Measurements from ENCODE around the gene NGEF. TPM values are rescaled to one million over a fixed set of nuclear protein-coding genes. Genes with fewer than 3 reads are reported as not detected.

The NGEF gene
- total RNA-seq, 4 donors from 2014 or later: 46.1 to 105 (median 68.8) TPM

- H3K9me3 ChIP-seq: no peaks in the 10 kb centered on the region
- H3K36me3 ChIP-seq: no peaks in the 10 kb centered on the region
- whole genome bisulfite sequencing, 2 donors (ENCODE audit: low coverage in 1 of 2): 76 to 90% methylated on average over 2 to 13 of the region's 13 CpGs
- in situ Hi-C loops (cut with MboI; ENCODE audit: low pct_ligation_motif_present in 1 of 4, low pct_unique_long_range_greater_than_20kb in 1 of 4, low sequenced_read_pairs in 3 of 4): no loop called here
- no peaks in the 10 kb centered on the region for H3K27me3 ChIP-seq
- intact Hi-C loops (cut with DNase I; ENCODE audit: low total_unique reads): no loop called here
- H3K4me3 ChIP-seq: peak overlapping the region; percentile 18 to 56 (median 33)
- peaks cover 0 to 37% (median 9%) of the 10 kb centered on the region in 4 donors for H3K4me1 ChIP-seq
- H3K27ac ChIP-seq: peak overlapping the region; percentile 71 to 85 (median 82)
- TF ChIP-seq POLR2AphosphoS5 (IDR thresholded peaks at IDR 0.05) (no peak), POLR2A (IDR thresholded peaks at IDR 0.05) (no peak), CTCF (IDR thresholded peaks at IDR 0.05) (no peak), EP300 (IDR thresholded peaks at IDR 0.05; ENCODE audit: low read depth) (no peak)
- DNase-seq: no peak
Measured at GRCh38 chr2:233060501-233060979, 47.5 kb upstream of the NGEF start.

GRCh38 chr2:233059797-233060500 lies 46.9 kb upstream of the NGEF start, which contains the start of gene INPP5D:
TSS of gene INPP5D (plus strand) at chr2:233060342. CDS start at chr2:233060479, 137 bp downstream.
- no peaks in the 10 kb centered on the region for H3K36me3 ChIP-seq
- H3K4me3 ChIP-seq: peak within 1 kb of the TSS; percentile 18 to 56 (median 33)
- TF ChIP-seq EP300 (IDR thresholded peaks at IDR 0.05; ENCODE audit: low read depth) (no peak), POLR2AphosphoS5 (IDR thresholded peaks at IDR 0.05) (peak; percentile 61 to 76 (median 63)), POLR2A (IDR thresholded peaks at IDR 0.05) (peak; percentile 68), CTCF (IDR thresholded peaks at IDR 0.05) (no peak)
- peak; percentile 68 for DNase-seq
- peak within 1 kb of the TSS; percentile 71 to 85 (median 82) for H3K27ac ChIP-seq
- no peaks in the 10 kb centered on the region for H3K27me3 ChIP-seq
- no peaks in the 10 kb centered on the region for H3K9me3 ChIP-seq
- 52% methylated on average over 26 of the region's 26 CpGs; no CpG with 5 or more reads in 1 of the 2 donors for WGBS, 2 donors (ENCODE audit: low coverage in 1 of 2)
- H3K4me1 ChIP-seq: peaks cover 0 to 37% (median 9%) of the 10 kb centered on the region in 4 donors
- in situ Hi-C loops (cut with MboI; ENCODE audit: low pct_ligation_motif_present in 1 of 4, low pct_unique_long_range_greater_than_20kb in 1 of 4, low sequenced_read_pairs in 3 of 4): loop anchor here in 1 of 4 donors (10.0 kb wide), 1 partner anchor 205 kb away; no protein-coding TSS in a partner anchor
- intact Hi-C loops (cut with DNase I; ENCODE audit: low total_unique reads): no loop called here

GRCh38 chr2:233059547-233059796 lies 46.4 kb upstream of the NGEF start:
- TF ChIP-seq POLR2AphosphoS5 (IDR thresholded peaks at IDR 0.05) (no peak), CTCF (IDR thresholded peaks at IDR 0.05) (no peak), POLR2A (IDR thresholded peaks at IDR 0.05) (no peak), EP300 (IDR thresholded peaks at IDR 0.05; ENCODE audit: low read depth) (no peak)
- Histone ChIP-seq H3K27ac (peak overlapping the region; percentile 71 to 85 (median 82)), H3K4me3 (peak overlapping the region in 1 of 4 donors; percentile 56), H3K27me3 (no peaks in the 10 kb centered on the region), H3K4me1 (peaks cover 0 to 33% (median 9%) of the 10 kb centered on the region in 4 donors), H3K9me3 (no peaks in the 10 kb centered on the region), H3K36me3 (no peaks in the 10 kb centered on the region)
- DNase-seq: no peak
- in situ Hi-C loops (cut with MboI; ENCODE audit: low pct_ligation_motif_present in 1 of 4, low pct_unique_long_range_greater_than_20kb in 1 of 4, low sequenced_read_pairs in 3 of 4): loop anchor here in 1 of 4 donors (10.0 kb wide), 1 partner anchor 205 kb away; no protein-coding TSS in a partner anchor
- WGBS, 2 donors (ENCODE audit: low coverage in 1 of 2): 74% methylated on average over 7 of the region's 7 CpGs; no CpG with 5 or more reads in 1 of the 2 donors
- intact Hi-C loops (cut with DNase I; ENCODE audit: low total_unique reads): no loop called here

- H3K9me3 ChIP-seq: no peaks in the 10 kb centered on the region
- 93% methylated on average over 24 of the region's 24 CpGs; no CpG with 5 or more reads in 1 of the 2 donors for WGBS, 2 donors (ENCODE audit: low coverage in 1 of 2)
Measured at GRCh38 chr2:233058717-233059546, 45.9 kb upstream of the NGEF start.

More at GRCh38 chr2:233058717-233059546, 45.9 kb upstream of the NGEF start:
- Histone ChIP-seq H3K4me1 (peaks cover 0 to 32% (median 9%) of the 10 kb centered on the region in 4 donors), H3K36me3 (no peaks in the 10 kb centered on the region), H3K4me3 (no peak overlapping the region), H3K27ac (peak overlapping the region; percentile 71 to 85 (median 82)), H3K27me3 (no peaks in the 10 kb centered on the region)
- in situ Hi-C loops (cut with MboI; ENCODE audit: low pct_ligation_motif_present in 1 of 4, low pct_unique_long_range_greater_than_20kb in 1 of 4, low sequenced_read_pairs in 3 of 4): loop anchor here in 1 of 4 donors (10.0 kb wide), 1 partner anchor 204 kb away; no protein-coding TSS in a partner anchor
- no peak for DNase-seq
- intact Hi-C loops (cut with DNase I; ENCODE audit: low total_unique reads): no loop called here
- no peak for TF ChIP-seq POLR2AphosphoS5 (IDR thresholded peaks at IDR 0.05)

Measured in transverse colon (tissue), 4 donors.